Measurements from ENCODE around the gene PLA2G6.
"Not testable (repeated sequence)": the region's sequence is repeated elsewhere in the genome, so short reads cannot be mapped to it uniquely, and the experiment has no call there.

GRCh38 chr22:38117556-38117955, 64.1 kb downstream of the PLA2G6 start:
- TF ChIP-seq CTCF (conservative IDR thresholded peaks at IDR 0.05); EZH2 (IDR thresholded peaks at IDR 0.05; ENCODE audit: low read depth): not testable (repeated sequence)
